ENCODE data around the gene CDCA5.

Gene CDCA5

GRCh38 chr11:65067446-65067845 is 16.4 kb downstream of the CDCA5 start:
- FAIRE-seq = no peak

GRCh38 chr11:65066805-65067291 is 17.0 kb downstream of the CDCA5 start:
- no peak for FAIRE-seq

GRCh38 chr11:65066315-65066714 is 17.5 kb downstream of the CDCA5 start:
- FAIRE-seq = no peak

- no peak for FAIRE-seq
These were observed 18.0 kb downstream of the CDCA5 start for GRCh38 chr11:65065851-65066250.

- FAIRE-seq = no peak
These were observed 19.0 kb downstream of the CDCA5 start for GRCh38 chr11:65064847-65065240.

- no peak for FAIRE-seq
These were observed 20.3 kb downstream of the CDCA5 start for GRCh38 chr11:65063532-65063931.

- FAIRE-seq = no peak
These were observed 22.9 kb downstream of the CDCA5 start for GRCh38 chr11:65060913-65061408.

GRCh38 chr11:65059959-65060824 is 23.6 kb downstream of the CDCA5 start:
- no peak for FAIRE-seq

- no peak for FAIRE-seq
These were observed 24.3 kb downstream of the CDCA5 start for GRCh38 chr11:65059523-65059922.

- FAIRE-seq = no peak
These were observed 25.3 kb downstream of the CDCA5 start, which contains the start of gene NAALADL1 for GRCh38 chr11:65058419-65059054. Gene NAALADL1 (minus strand): TSS chr11:65058553. CDS start chr11:65058521, 32 bp downstream.

- FAIRE-seq = no peak
These were observed 25.8 kb downstream of the CDCA5 start for GRCh38 chr11:65058012-65058411.

GRCh38 chr11:65057526-65057925 is 26.3 kb downstream of the CDCA5 start:
- no peak for FAIRE-seq

GRCh38 chr11:65056999-65057398 is 26.8 kb downstream of the CDCA5 start:
- no peak for FAIRE-seq

- FAIRE-seq = no peak
These were observed 28.3 kb downstream of the CDCA5 start for GRCh38 chr11:65055538-65055937.

GRCh38 chr11:65053827-65054508 is 29.9 kb downstream of the CDCA5 start:
- no peak for FAIRE-seq

- no peak for FAIRE-seq
These were observed 32.4 kb downstream of the CDCA5 start for GRCh38 chr11:65051398-65051858.

- no peak for FAIRE-seq
These were observed 36.0 kb downstream of the CDCA5 start for GRCh38 chr11:65047581-65048422.

GRCh38 chr11:65045728-65046127 is 38.1 kb downstream of the CDCA5 start:
- no peak for FAIRE-seq

- no peak for FAIRE-seq
These were observed 38.8 kb downstream of the CDCA5 start for GRCh38 chr11:65045061-65045460.

- no peak for FAIRE-seq
These were observed 39.8 kb downstream of the CDCA5 start for GRCh38 chr11:65043881-65044501.

GRCh38 chr11:65042891-65043290 is 40.9 kb downstream of the CDCA5 start:
- FAIRE-seq = no peak
